ENCODE results near the gene SPTLC2. TPM values are rescaled to one million over a fixed set of nuclear protein-coding genes. Genes with fewer than 3 reads are reported as not detected.

SPTLC2 gene
- total and polyA plus RNA-seq, 2 of the 13 experiments (the other 11 are each of a cell fraction or from before 2014, with no cell fraction given): 17.4 to 17.5 TPM

GRCh38 chr14:77508249-77508648 lies 108.2 kb downstream of the SPTLC2 start (continued):
- no peak for TF ChIP-seq HMGXB3 (CRISPR knock-in tag; IDR thresholded peaks at IDR 0.05; ENCODE audit: borderline replicate concordance)
- TF ChIP-seq SAFB2 (CRISPR knock-in tag; IDR thresholded peaks at IDR 0.05; ENCODE audit: borderline replicate concordance, low read depth): no peak
- TF ChIP-seq ZMAT5 (CRISPR knock-in tag; IDR thresholded peaks at IDR 0.05; ENCODE audit: borderline replicate concordance, low read depth): no peak
- TF ChIP-seq CEBPG (CRISPR knock-in tag; IDR thresholded peaks at IDR 0.05): peak; percentile 92
- no peak for TF ChIP-seq ATF7-NPFF (CRISPR knock-in tag; IDR thresholded peaks at IDR 0.05; ENCODE audit: low read depth)
- TF ChIP-seq CENPT (CRISPR knock-in tag; IDR thresholded peaks at IDR 0.05; ENCODE audit: low read depth): no peak
- no peak for TF ChIP-seq PRDM10 (CRISPR knock-in tag; IDR thresholded peaks at IDR 0.05; ENCODE audit: low read depth)
- TF ChIP-seq HMG20A (CRISPR knock-in tag; IDR thresholded peaks at IDR 0.05; ENCODE audit: borderline replicate concordance): peak; percentile 72
- TF ChIP-seq MED13 (CRISPR knock-in tag; IDR thresholded peaks at IDR 0.05): no peak
- TF ChIP-seq NFIC (IDR thresholded peaks at IDR 0.05; ENCODE audit: low read length): no peak
- TF ChIP-seq EEA1 (CRISPR knock-in tag; IDR thresholded peaks at IDR 0.05; ENCODE audit: borderline replicate concordance): no peak
- 0 out of 2 replicates have a peak, but pooled peaks have one; percentile 37 for TF ChIP-seq BCL6 (CRISPR knock-in tag; IDR thresholded peaks at IDR 0.05)
- peak; percentile 27; the same call in 1 of the 2 replicates for TF ChIP-seq ZNF331 (CRISPR knock-in tag; IDR thresholded peaks at IDR 0.05)
- 0 out of 2 replicates have a peak, but pooled peaks have one; percentile 15 for TF ChIP-seq ZNF614 (CRISPR knock-in tag; IDR thresholded peaks at IDR 0.05; ENCODE audit: borderline replicate concordance)
- TF ChIP-seq ATF2 (CRISPR knock-in tag; IDR thresholded peaks at IDR 0.05): peak; percentile 77
- TF ChIP-seq HOMEZ (CRISPR knock-in tag; IDR thresholded peaks at IDR 0.05; ENCODE audit: low read depth): peak; percentile 75; the same call in 1 of the 2 replicates
- TF ChIP-seq FOXP1 (IDR thresholded peaks at IDR 0.05): no peak
- peak; percentile 65 for TF ChIP-seq FOXP1 (CRISPR knock-in tag; IDR thresholded peaks at IDR 0.05)
- TF ChIP-seq SALL2 (CRISPR knock-in tag; IDR thresholded peaks at IDR 0.05): no peak
- TF ChIP-seq NR2F6 (IDR thresholded peaks at IDR 0.05): no peak
- no peak for TF ChIP-seq NR2F6 (CRISPR knock-in tag; IDR thresholded peaks at IDR 0.05)
